Osteocyte (in vitro differentiated cells): ENCODE results near the gene CPLANE2. TPM values are rescaled to one million over a fixed set of nuclear protein-coding genes. Genes with fewer than 3 reads are reported as not detected.

ENCODE experiments used
- DNase-seq: peaks from one replicate; pipeline ENCODE4 v3.0.0; 2021; ENCODE audit warnings: mixed read lengths; ENCODE audit not compliant: unreplicated experiment; ENCODE audit errors: extremely low spot score
- H3K27ac Mint-ChIP-seq: one replicate; pipeline ENCODE4 v1.8.0; 2021; ENCODE audit warnings: mild to moderate bottlenecking, mixed read lengths; ENCODE audit not compliant: unreplicated experiment
- H3K27me3 Mint-ChIP-seq: one replicate; pipeline ENCODE4 v1.8.0; 2021; ENCODE audit warnings: mixed read lengths; ENCODE audit not compliant: unreplicated experiment
- H3K36me3 Mint-ChIP-seq: one replicate; pipeline ENCODE4 v1.8.0; 2021; ENCODE audit warnings: mixed read lengths; ENCODE audit not compliant: unreplicated experiment
- H3K4me1 Mint-ChIP-seq: one replicate; pipeline ENCODE4 v1.8.0; 2021; ENCODE audit warnings: mixed read lengths; ENCODE audit not compliant: unreplicated experiment
- H3K4me3 Mint-ChIP-seq: one replicate; pipeline ENCODE4 v1.8.0; 2021; ENCODE audit warnings: mild to moderate bottlenecking, moderate library complexity, mixed read lengths; ENCODE audit not compliant: unreplicated experiment
- H3K9me3 Mint-ChIP-seq: one replicate; pipeline ENCODE4 v1.8.0; 2021; ENCODE audit warnings: mixed read lengths; ENCODE audit not compliant: unreplicated experiment
- CTCF ChIP-seq: fragments of 200-600 bp; sonication (generic); IDR thresholded peaks from 2 replicates; pipeline ENCODE4 v1.5.0; 2021; ENCODE audit warnings: antibody characterized with exemption, mild to moderate bottlenecking, moderate library complexity
- total RNA-seq: library from RNA; stranded (reverse); gene quantifications from 2 replicates; pipeline ENCODE4 v1.2.1, GENCODE V29; 2021

Gene CPLANE2
- total RNA-seq, 1 donor from 2014 or later = 11.8 TPM

- DNase-seq = no peak
- Mint-ChIP-seq H3K4me3 (no peak overlapping the region), H3K27ac (no peak overlapping the region), H3K9me3 (no peaks in the 10 kb centered on the region), H3K36me3 (peaks cover 34% of the 10 kb centered on the region), H3K4me1 (peaks cover 25% of the 10 kb centered on the region), H3K27me3 (no peaks in the 10 kb centered on the region)
- no peak for TF ChIP-seq CTCF
These were observed 16.4 kb upstream of the CPLANE2 start for GRCh38 chr1:16253332-16253922.

GRCh38 chr1:16252912-16253311, 15.9 kb upstream of the CPLANE2 start:
- peaks cover 34% of the 10 kb centered on the region for H3K36me3 Mint-ChIP-seq
- no peak for TF ChIP-seq CTCF
- peaks cover 30% of the 10 kb centered on the region for H3K4me1 Mint-ChIP-seq
- no peaks in the 10 kb centered on the region for H3K27me3 Mint-ChIP-seq
- no peak for DNase-seq
- no peak overlapping the region for H3K27ac Mint-ChIP-seq
- H3K4me3 Mint-ChIP-seq = no peak overlapping the region
- no peaks in the 10 kb centered on the region for H3K9me3 Mint-ChIP-seq

- Mint-ChIP-seq H3K27ac (no peak overlapping the region), H3K27me3 (no peaks in the 10 kb centered on the region), H3K4me3 (no peak overlapping the region), H3K36me3 (peaks cover 32% of the 10 kb centered on the region), H3K4me1 (peaks cover 36% of the 10 kb centered on the region), H3K9me3 (no peaks in the 10 kb centered on the region)
- no peak for TF ChIP-seq CTCF
- no peak for DNase-seq
These were observed 14.4 kb upstream of the CPLANE2 start for GRCh38 chr1:16251381-16251780.

- H3K9me3 Mint-ChIP-seq = no peaks in the 10 kb centered on the region
- peak overlapping the region; percentile 75 for H3K27ac Mint-ChIP-seq
- no peak for TF ChIP-seq CTCF
- peaks cover 27% of the 10 kb centered on the region for H3K36me3 Mint-ChIP-seq
- DNase-seq = no peak
- H3K4me3 Mint-ChIP-seq = no peak overlapping the region
- H3K27me3 Mint-ChIP-seq = no peaks in the 10 kb centered on the region
- H3K4me1 Mint-ChIP-seq = peaks cover 36% of the 10 kb centered on the region
These were observed 13.7 kb upstream of the CPLANE2 start for GRCh38 chr1:16250524-16251251.

GRCh38 chr1:16249596-16250241, 12.7 kb upstream of the CPLANE2 start:
- H3K9me3 Mint-ChIP-seq = no peaks in the 10 kb centered on the region
- peak overlapping the region; percentile 34 for H3K4me3 Mint-ChIP-seq
- H3K27ac Mint-ChIP-seq = peak overlapping the region; percentile 89
- TF ChIP-seq CTCF = no peak
- H3K4me1 Mint-ChIP-seq = peaks cover 36% of the 10 kb centered on the region
- H3K27me3 Mint-ChIP-seq = no peaks in the 10 kb centered on the region
- no peak for DNase-seq
- H3K36me3 Mint-ChIP-seq = peaks cover 20% of the 10 kb centered on the region
